IMR-90 (cell line): ENCODE measurements around the gene ADH6. TPM values are rescaled to one million over a fixed set of nuclear protein-coding genes. Genes with fewer than 3 reads are reported as not detected.
A peak's percentile ranks its signal among the peaks of the same experiment; 100 is the strongest.

Experiments
- ATAC-seq: fragments of 200-7000 bp; cut with Tn5 transposase; 2 replicates; pipeline ENCODE4 v1.9.1; 2020; ENCODE audit warnings: low read depth, mild to moderate bottlenecking, moderate library complexity
- BruUV-seq: library from RNA; stranded (reverse); fragments of 400-500 nt; replicated peaks from 2 replicates; lab custom pipeline; 2021; lab: Mats Ljungman, UMichigan
- CTCF ChIA-PET: fragments of 300-600 bp; formaldehyde crosslinking; extraction: SDS; loops from one replicate; lab custom pipeline; 2021; ENCODE audit warnings: antibody characterized with exemption; lab: Yijun Ruan, JAX
- POLR2A ChIA-PET: fragments of 300-600 bp; sonication (Branson Sonifier 250); formaldehyde crosslinking; loops from one replicate; lab custom pipeline; 2022; ENCODE audit warnings: antibody characterized with exemption; ENCODE audit not compliant: unreplicated experiment; lab: Charles Lee
- DNase-seq: peaks from one replicate; pipeline ENCODE4 v3.0.0; 2013
- H2AFZ ChIP-seq: replicated peaks from 2 replicates; pipeline ENCODE3; 2013; ENCODE audit warnings: low read length, mild to moderate bottlenecking; ENCODE audit not compliant: poor library complexity
- H2AK5ac ChIP-seq: 2 replicates; pipeline ENCODE4 v1.6.1; 2013; ENCODE audit warnings: low read depth, low read length, inconsistent platforms
- H2AK9ac ChIP-seq: replicated peaks from 2 replicates; pipeline ENCODE3; 2013; ENCODE audit warnings: mild to moderate bottlenecking, low read depth, low read length, moderate library complexity; ENCODE audit not compliant: poor library complexity
- H2BK120ac ChIP-seq: 2 replicates; pipeline ENCODE4 v1.6.1; 2013; ENCODE audit warnings: low read depth, low read length, inconsistent platforms
- H2BK15ac ChIP-seq: 3 replicates; pipeline ENCODE4 v1.6.1; 2013; ENCODE audit warnings: low read depth, low read length, inconsistent platforms
- H2BK20ac ChIP-seq: 2 replicates; pipeline ENCODE4 v1.6.1; 2013; ENCODE audit warnings: low read depth, mild to moderate bottlenecking, inconsistent platforms, low read length, moderate library complexity
- H2BK5ac ChIP-seq: 2 replicates; pipeline ENCODE4 v1.6.1; 2013; ENCODE audit warnings: mild to moderate bottlenecking, low read depth, low read length, inconsistent platforms; ENCODE audit not compliant: poor library complexity, severe bottlenecking
- H3K14ac ChIP-seq: replicated peaks from 2 replicates; pipeline ENCODE4 v1.6.1; 2013; ENCODE audit warnings: low read depth, low read length, inconsistent platforms
- H3K18ac ChIP-seq: 2 replicates; pipeline ENCODE4 v1.6.1; 2013; ENCODE audit warnings: low read depth, low read length, control low read depth
- H3K23ac ChIP-seq: 2 replicates; pipeline ENCODE4 v1.6.1; 2013; ENCODE audit warnings: low read depth, low read length, inconsistent platforms
- H3K27ac ChIP-seq: 2 replicates; pipeline ENCODE4 v1.5.1; 2013; ENCODE audit warnings: mild to moderate bottlenecking, control low read depth, low read length; ENCODE audit not compliant: insufficient read depth
- H3K27me3 ChIP-seq: 2 replicates; pipeline ENCODE4 v1.6.1; 2013; ENCODE audit warnings: low read length; ENCODE audit not compliant: control insufficient read depth, insufficient read depth
- H3K36me3 ChIP-seq: 2 replicates; pipeline ENCODE4 v1.6.1; 2013; ENCODE audit warnings: low read length, mixed read lengths; ENCODE audit not compliant: control insufficient read depth, insufficient read depth
- H3K4ac ChIP-seq: 2 replicates; pipeline ENCODE4 v1.6.1; 2013; ENCODE audit warnings: low read depth, low read length, inconsistent platforms
- H3K4me1 ChIP-seq: 2 replicates; pipeline ENCODE4 v1.6.1; 2013; ENCODE audit warnings: low read length, mixed read lengths; ENCODE audit not compliant: control insufficient read depth, insufficient read depth
- H3K4me2 ChIP-seq: 2 replicates; pipeline ENCODE4 v1.6.1; 2013; ENCODE audit warnings: low read depth, mild to moderate bottlenecking, control low read depth, low read length, moderate library complexity
- H3K4me3 ChIP-seq: 2 replicates; pipeline ENCODE4 v1.5.1; 2013; ENCODE audit warnings: low read depth, mild to moderate bottlenecking, control low read depth, low read length, moderate library complexity; ENCODE audit not compliant: insufficient read depth
- H3K56ac ChIP-seq: 2 replicates; pipeline ENCODE4 v1.6.1; 2013; ENCODE audit warnings: low read length, inconsistent platforms; ENCODE audit not compliant: insufficient read depth; ENCODE audit errors: extremely low read depth
- H3K79me1 ChIP-seq, 2 experiments: 2 replicates each; pipeline ENCODE4 v1.6.1; 2013; ENCODE audit warnings: low read length in 2 of 2, inconsistent platforms in 1 of 2, low read depth in 1 of 2
- H3K9ac ChIP-seq: 2 replicates; pipeline ENCODE4 v1.6.1; 2013; ENCODE audit warnings: low read depth, low read length, control low read depth
- H3K9me1 ChIP-seq: 2 replicates; pipeline ENCODE4 v1.6.1; 2013; ENCODE audit warnings: low read length, inconsistent platforms; ENCODE audit not compliant: insufficient read depth
- H3K9me3 ChIP-seq: 2 replicates; pipeline ENCODE4 v1.6.1; 2013; ENCODE audit warnings: low read length; ENCODE audit not compliant: control insufficient read depth, insufficient read depth
- H4K20me1 ChIP-seq: 2 replicates; pipeline ENCODE4 v1.6.1; 2013; ENCODE audit warnings: low read length, inconsistent platforms; ENCODE audit not compliant: insufficient read depth
- H4K5ac ChIP-seq: 2 replicates; pipeline ENCODE4 v1.6.1; 2013; ENCODE audit warnings: mild to moderate bottlenecking, low read depth, low read length, control low read depth
- H4K8ac ChIP-seq, 2 experiments: 2 replicates each; pipeline ENCODE4 v1.6.1; 2013; ENCODE audit warnings: low read depth in 2 of 2, low read length in 2 of 2, control low read depth in 1 of 2, inconsistent platforms in 1 of 2
- H4K91ac ChIP-seq: 2 replicates; pipeline ENCODE4 v1.6.1; 2013; ENCODE audit warnings: low read depth, low read length, inconsistent platforms; ENCODE audit not compliant: insufficient read depth
- BHLHE40 ChIP-seq: fragments of 150-350 bp; IDR thresholded peaks from 2 replicates; pipeline ENCODE4 v1.6.1; 2016; ENCODE audit warnings: mild to moderate bottlenecking, low read depth, low read length
- CEBPB ChIP-seq: IDR thresholded peaks from 2 replicates; pipeline ENCODE4 v1.6.1; 2012; ENCODE audit warnings: low read depth, low read length, improper control_type of control experiment
- CHD1 ChIP-seq: IDR thresholded peaks from 2 replicates; pipeline ENCODE4 v1.6.1; 2012; ENCODE audit warnings: low read depth, low read length, improper control_type of control experiment
- CTCF ChIP-seq: conservative IDR thresholded peaks from 2 replicates; pipeline ENCODE4 v1.5.1; 2012; ENCODE audit warnings: mild to moderate bottlenecking, low read depth, low read length, improper control_type of control experiment
- ELK1 ChIP-seq: fragments of 150-350 bp; IDR thresholded peaks from 2 replicates; pipeline ENCODE4 v1.6.1; 2016; ENCODE audit warnings: low read depth, mild to moderate bottlenecking, low read length, moderate library complexity, borderline replicate concordance
- FOS ChIP-seq: fragments of 150-350 bp; IDR thresholded peaks from 2 replicates; pipeline ENCODE4 v1.6.1; 2016; ENCODE audit warnings: low read depth, low read length
- MAFK ChIP-seq: IDR thresholded peaks from 2 replicates; pipeline ENCODE4 v1.6.1; 2012; ENCODE audit warnings: low read depth, low read length, improper control_type of control experiment
- MAZ ChIP-seq: IDR thresholded peaks from 2 replicates; pipeline ENCODE4 v1.6.1; 2012; ENCODE audit warnings: low read depth, mild to moderate bottlenecking, low read length, improper control_type of control experiment, moderate library complexity, borderline replicate concordance
- MXI1 ChIP-seq: IDR thresholded peaks from 2 replicates; pipeline ENCODE4 v1.6.1; 2012; ENCODE audit warnings: low read depth, mild to moderate bottlenecking, low read length, moderate library complexity, borderline replicate concordance
- NFE2L2 ChIP-seq: fragments of 150-350 bp; IDR thresholded peaks from 2 replicates; pipeline ENCODE4 v1.6.1; 2016; ENCODE audit warnings: low read depth, mild to moderate bottlenecking, low read length
- POLR2A ChIP-seq: IDR thresholded peaks from 2 replicates; pipeline ENCODE4 v1.6.1; 2012; ENCODE audit warnings: mild to moderate bottlenecking, low read depth, low read length
- RAD21 ChIP-seq: IDR thresholded peaks from 2 replicates; pipeline ENCODE4 v1.6.1; 2012; ENCODE audit warnings: low read length, improper control_type of control experiment
- RCOR1 ChIP-seq: IDR thresholded peaks from 2 replicates; pipeline ENCODE4 v1.6.1; 2012; ENCODE audit warnings: mild to moderate bottlenecking, low read length, improper control_type of control experiment; ENCODE audit not compliant: insufficient replicate concordance
- RFX5 ChIP-seq: IDR thresholded peaks from 2 replicates; pipeline ENCODE4 v1.8.0; 2012; ENCODE audit warnings: low read depth, mild to moderate bottlenecking, low read length, moderate library complexity
- SMC3 ChIP-seq: fragments of 150-350 bp; IDR thresholded peaks from 2 replicates; pipeline ENCODE4 v1.6.1; 2016; ENCODE audit warnings: low read depth, mild to moderate bottlenecking, antibody characterized with exemption, low read length, moderate library complexity
- USF2 ChIP-seq: fragments of 150-350 bp; IDR thresholded peaks from 2 replicates; pipeline ENCODE4 v1.6.1; 2017; ENCODE audit warnings: mild to moderate bottlenecking, antibody characterized with exemption, low read length, low read depth
- WGBS, 2 experiments: methylation state at CpG; one replicate each; pipeline versions ENCODE4 v1.1.5 to v1.1.7; 2013; ENCODE audit warnings: missing lambda C conversion rate in 2 of 2; ENCODE audit not compliant: insufficient read length in 1 of 2; ENCODE audit errors: extremely low coverage in 2 of 2; 5-methylcytosine and 5-hydroxymethylcytosine counted together
- dilution Hi-C: fragments of 300-500 bp; cut with HindIII; formaldehyde crosslinking; loops from one replicate; pipeline ENCODE4 v1.14.3; 2018; ENCODE audit warnings: low sequenced_read_pairs; ENCODE audit not compliant: unreplicated experiment
- in situ Hi-C: fragments of 300-500 bp; cut with MboI; formaldehyde crosslinking; loops from 3 replicates; pipeline ENCODE4 v1.14.3; 2019; ENCODE audit warnings: low sequenced_read_pairs, inconsistent platforms, mixed read lengths
- intact Hi-C: fragments of 100-400 bp; cut with micrococcal nuclease; formaldehyde crosslinking; loops from 2 replicates; pipeline ENCODE4 v1.10.0; 2022
- polyA plus RNA-seq, 3 experiments: library from polyadenylated mRNA; depleted of rRNA; stranded (reverse); fragments of >200 nt; gene quantifications; 2 replicates each; pipeline ENCODE4 v1.2.3, GENCODE V29; 2012; ENCODE audit warnings: low replicate concordance in 1 of 3
- total RNA-seq: library from RNA; depleted of rRNA; stranded (reverse); fragments of >200 nt; gene quantifications from 2 replicates; pipeline ENCODE4 v1.2.3, GENCODE V29; 2012

ADH6 gene
- total and polyA plus RNA-seq, 2 of the 4 experiments (the other 2 are of a cell fraction): not detected

GRCh38 chr4:99248714-99249113 is 29.7 kb upstream of the ADH6 start:
- Histone ChIP-seq H2BK5ac (no peak overlapping the region), H3K4ac (no peak overlapping the region), H3K9me1 (no peaks in the 10 kb centered on the region), H3K79me1 (no peaks in the 10 kb centered on the region), H4K20me1 (no peaks in the 10 kb centered on the region), H2AK9ac (no peak overlapping the region), H2BK120ac (no peak overlapping the region), H3K56ac (no peak overlapping the region), H3K27ac (no peak overlapping the region), H2AK5ac (no peak overlapping the region), H2AFZ (no peak overlapping the region), H3K9me3 (no peaks in the 10 kb centered on the region), H2BK20ac (no peak overlapping the region), H3K4me3 (no peak overlapping the region), H4K8ac (no peak overlapping the region), H4K5ac (no peak overlapping the region), H3K4me2 (no peak overlapping the region), H3K9ac (no peak overlapping the region), H3K18ac (no peak overlapping the region), H3K36me3 (no peaks in the 10 kb centered on the region), H3K27me3 (no peaks in the 10 kb centered on the region), H4K91ac (no peak overlapping the region), H2BK15ac (no peak overlapping the region), H3K14ac (no peak overlapping the region), H3K23ac (no peak overlapping the region), H3K4me1 (peaks cover 4% of the 10 kb centered on the region; the same call in 1 of the 2 replicates)
- CTCF ChIA-PET: no interaction called here
- no CpG with 5 or more reads among the region's 1 CpG for WGBS, 2 experiments
- in situ Hi-C loops: no loop called here
- POLR2A ChIA-PET: no interaction called here
- DNase-seq (peak; percentile 50), ATAC-seq (no peak)
- TF ChIP-seq POLR2A: no peak
- no peak for TF ChIP-seq CEBPB
- TF ChIP-seq USF2: no peak
- no peak for TF ChIP-seq MAZ
- no peak for TF ChIP-seq RCOR1
- no peak for TF ChIP-seq CTCF
- no peak for TF ChIP-seq FOS
- TF ChIP-seq RAD21: no peak
- TF ChIP-seq MXI1: no peak
- no peak for TF ChIP-seq MAFK
- TF ChIP-seq BHLHE40: no peak
- no peak for TF ChIP-seq ELK1
- no peak for TF ChIP-seq NFE2L2
- no peak for TF ChIP-seq RFX5
- no peak for TF ChIP-seq CHD1
- TF ChIP-seq SMC3: no peak
- no TSS peak for BruUV-seq
- intact Hi-C loops: no loop called here
- dilution Hi-C loops: no loop called here
